H1 (cell line): ENCODE results near the gene C2CD3. TPM values are rescaled to one million over a fixed set of nuclear protein-coding genes. Genes with fewer than 3 reads are reported as not detected.

Experiments
- CTCF ChIA-PET: fragments of 300-600 bp; sonication (Branson Sonifier 250); formaldehyde crosslinking; loops from one replicate; lab custom pipeline; 2021; ENCODE audit not compliant: partially characterized antibody; lab: Charles Lee
- POLR2A ChIA-PET: fragments of 300-600 bp; sonication (Branson Sonifier 250); formaldehyde crosslinking; loops from one replicate; lab custom pipeline; 2021; ENCODE audit warnings: inconsistent platforms; ENCODE audit not compliant: partially characterized antibody; lab: Charles Lee
- DNase-seq, 2 experiments: peaks; one replicate each; pipeline versions ENCODE4 v3.0.0 to v3.0.0-alpha.2; 2010 to 2022; ENCODE audit warnings: low spot score in 2 of 2, low read depth in 1 of 2, mixed read lengths in 1 of 2
- FAIRE-seq: peaks from 2 replicates; lab custom pipeline; 2011; peaks lifted over from hg19 to GRCh38; lab: Jason Lieb, UNC
- H2AFZ ChIP-seq: 2 replicates; pipeline ENCODE4 v1.8.1; 2012; ENCODE audit warnings: low read length, inconsistent platforms
- H2AK5ac ChIP-seq: 2 replicates; pipeline ENCODE4 v1.6.1; 2013; ENCODE audit warnings: low read depth, low read length
- H2BK120ac ChIP-seq: replicated peaks from 2 replicates; pipeline ENCODE3; 2013; ENCODE audit warnings: low read depth, low read length, inconsistent platforms
- H2BK12ac ChIP-seq: 2 replicates; pipeline ENCODE4 v1.6.1; 2013; ENCODE audit warnings: low read depth, low read length
- H2BK15ac ChIP-seq: 2 replicates; pipeline ENCODE4 v1.6.1; 2013; ENCODE audit warnings: low read length
- H2BK20ac ChIP-seq: 2 replicates; pipeline ENCODE4 v1.6.1; 2013; ENCODE audit warnings: low read length
- H2BK5ac ChIP-seq: 2 replicates; pipeline ENCODE4 v1.6.1; 2013; ENCODE audit warnings: low read depth, low read length
- H3K14ac ChIP-seq: 2 replicates; pipeline ENCODE4 v1.6.1; 2013; ENCODE audit warnings: inconsistent platforms; ENCODE audit not compliant: insufficient read length
- H3K18ac ChIP-seq: 2 replicates; pipeline ENCODE4 v1.6.1; 2013; ENCODE audit warnings: low read length; ENCODE audit errors: extremely low read depth
- H3K23ac ChIP-seq: 2 replicates; pipeline ENCODE4 v1.6.1; 2013; ENCODE audit warnings: inconsistent platforms; ENCODE audit not compliant: insufficient read length
- H3K23me2 ChIP-seq: 2 replicates; pipeline ENCODE4 v1.6.1; 2013; ENCODE audit warnings: low read depth, low read length
- H3K27ac ChIP-seq: 2 replicates; pipeline ENCODE4 v1.6.1; 2011; ENCODE audit warnings: low read depth, low read length, inconsistent platforms
- H3K27me3 ChIP-seq, 4 experiments: replicated peaks in 1 of 4; 1 replicate in 1 of 4; 2 replicates in 3 of 4; pipeline versions ENCODE4 v1.6.1 to v1.8.1; 2011 to 2013; ENCODE audit warnings: low read length in 3 of 4, mild to moderate bottlenecking in 3 of 4, inconsistent platforms in 2 of 4, mixed read lengths in 2 of 4, moderate library complexity in 1 of 4; ENCODE audit not compliant: control insufficient read depth in 3 of 4, insufficient read depth in 3 of 4; ENCODE audit errors: extremely low read depth in 1 of 4
- H3K36me3 ChIP-seq, 4 experiments: 2 replicates each; pipeline versions ENCODE4 v1.6.1 to v1.8.1; 2011 to 2013; ENCODE audit warnings: mild to moderate bottlenecking in 4 of 4, low read length in 3 of 4, moderate library complexity in 2 of 4, control low read depth in 1 of 4, inconsistent platforms in 1 of 4; ENCODE audit not compliant: insufficient read depth in 4 of 4, control insufficient read depth in 2 of 4
- H3K4ac ChIP-seq: replicated peaks from 2 replicates; pipeline ENCODE3; 2013; ENCODE audit warnings: low read length, low read depth, mixed read lengths, inconsistent platforms; ENCODE audit not compliant: insufficient read length
- H3K4me1 ChIP-seq, 4 experiments: replicated peaks in 1 of 4; 1 replicate in 1 of 4; 2 replicates in 3 of 4; pipeline versions ENCODE4 v1.6.1 to v1.8.1; 2011 to 2013; ENCODE audit warnings: low read length in 3 of 4, inconsistent platforms in 2 of 4, mixed read lengths in 1 of 4; ENCODE audit not compliant: insufficient read depth in 4 of 4, control insufficient read depth in 3 of 4
- H3K4me2 ChIP-seq, 2 experiments: 2 replicates each; pipeline versions ENCODE4 v1.6.1 to v1.8.1; 2011 to 2013; ENCODE audit warnings: low read depth in 2 of 2, low read length in 2 of 2, control low read depth in 1 of 2, inconsistent platforms in 1 of 2, mild to moderate bottlenecking in 1 of 2; ENCODE audit not compliant: insufficient read depth in 1 of 2
- H3K4me3 ChIP-seq, 4 experiments: fragments of 200-600, 300-600 bp in 1 of 4; sonication (generic), shearing (Covaris generic), sonication (Bioruptor Twin) in 1 of 4; 2 replicates each; pipeline versions ENCODE4 v1.5.1 to v1.8.1; 2011 to 2016; ENCODE audit warnings: low read length in 4 of 4, low read depth in 3 of 4, control low read depth in 2 of 4, inconsistent platforms in 2 of 4, mild to moderate bottlenecking in 2 of 4, mixed read lengths in 1 of 4, moderate library complexity in 1 of 4; ENCODE audit not compliant: insufficient read depth in 2 of 4; ENCODE audit errors: extremely low read depth in 1 of 4
- H3K56ac ChIP-seq: replicated peaks from 2 replicates; pipeline ENCODE3; 2013; ENCODE audit warnings: low read depth, mild to moderate bottlenecking, mixed read lengths, low read length, inconsistent platforms; ENCODE audit not compliant: insufficient read length
- H3K79me1 ChIP-seq: 2 replicates; pipeline ENCODE4 v1.6.1; 2013; ENCODE audit warnings: low read depth, low read length, control low read depth
- H3K79me2 ChIP-seq, 2 experiments: 2 replicates each; pipeline versions ENCODE4 v1.6.1 to v1.8.1; 2012 to 2013; ENCODE audit warnings: low read length in 2 of 2, mild to moderate bottlenecking in 2 of 2, inconsistent platforms in 1 of 2; ENCODE audit not compliant: insufficient read depth in 2 of 2, control insufficient read depth in 1 of 2
- H3K9ac ChIP-seq, 4 experiments: replicated peaks in 1 of 4; 1 replicate in 1 of 4; 2 replicates in 3 of 4; pipeline versions ENCODE4 v1.6.1 to v1.8.1; 2011 to 2013; ENCODE audit warnings: low read depth in 3 of 4, low read length in 3 of 4, control low read depth in 2 of 4, mild to moderate bottlenecking in 2 of 4, moderate library complexity in 2 of 4, inconsistent platforms in 1 of 4; ENCODE audit errors: extremely low read depth in 1 of 4
- H3K9me3 ChIP-seq, 2 experiments: 2 replicates each; pipeline versions ENCODE4 v1.6.1 to v1.8.1; 2012 to 2013; ENCODE audit warnings: mild to moderate bottlenecking in 2 of 2, moderate library complexity in 2 of 2, control low read depth in 1 of 2, inconsistent platforms in 1 of 2, low read depth in 1 of 2, low read length in 1 of 2, mixed read lengths in 1 of 2; ENCODE audit not compliant: insufficient read depth in 2 of 2
- H4K20me1 ChIP-seq, 2 experiments: replicated peaks in 1 of 2; 2 replicates each; pipeline versions ENCODE3 to v1.8.1; 2011 to 2013; ENCODE audit warnings: inconsistent platforms in 2 of 2, low read length in 2 of 2, mild to moderate bottlenecking in 1 of 2; ENCODE audit not compliant: insufficient read depth in 2 of 2, control insufficient read depth in 1 of 2
- H4K5ac ChIP-seq: 2 replicates; pipeline ENCODE4 v1.6.1; 2013; ENCODE audit warnings: low read length, low read depth, mixed read lengths, inconsistent platforms; ENCODE audit not compliant: insufficient read length
- H4K8ac ChIP-seq: 2 replicates; pipeline ENCODE4 v1.8.0; 2013; ENCODE audit warnings: mild to moderate bottlenecking, moderate library complexity, low read length, inconsistent platforms; ENCODE audit not compliant: insufficient read depth; ENCODE audit errors: extremely low read depth
- H4K91ac ChIP-seq: replicated peaks from 2 replicates; pipeline ENCODE3; 2013; ENCODE audit warnings: low read length, mixed read lengths, inconsistent platforms; ENCODE audit not compliant: insufficient read length
- BACH1 ChIP-seq: IDR thresholded peaks from 2 replicates; pipeline ENCODE4 v1.6.1; 2012; ENCODE audit warnings: low read length, improper control_type of control experiment
- CTBP2 ChIP-seq: IDR thresholded peaks from 2 replicates; pipeline ENCODE4 v1.7.0; 2011; ENCODE audit warnings: borderline replicate concordance, mild to moderate bottlenecking, moderate library complexity, mixed read lengths, low read length; ENCODE audit not compliant: insufficient read depth, insufficient read length
- EZH2 ChIP-seq: fragments of 200-600 bp; sonication (generic); IDR thresholded peaks from 2 replicates; pipeline ENCODE4 v1.7.1; 2012; ENCODE audit warnings: low read depth, mild to moderate bottlenecking, moderate library complexity, low read length, inconsistent platforms; ENCODE audit not compliant: severe bottlenecking
- FOSL1 ChIP-seq: IDR thresholded peaks from 2 replicates; pipeline ENCODE4 v1.6.1; 2011; ENCODE audit warnings: mild to moderate bottlenecking, low read depth, low read length, moderate library complexity; ENCODE audit not compliant: insufficient read depth
- KDM5A ChIP-seq: fragments of 200-600 bp; IDR thresholded peaks from 2 replicates; pipeline ENCODE4 v1.7.1; 2012; ENCODE audit warnings: mild to moderate bottlenecking, low read length, inconsistent platforms, mixed read lengths
- MAFK ChIP-seq: IDR thresholded peaks from 2 replicates; pipeline ENCODE4 v1.6.1; 2012; ENCODE audit warnings: low read depth, mild to moderate bottlenecking, improper control_type of control experiment, low read length
- MAX ChIP-seq: IDR thresholded peaks from 2 replicates; pipeline ENCODE4 v1.6.1; 2012; ENCODE audit warnings: inconsistent platforms
- NANOG ChIP-seq: IDR thresholded peaks from 2 replicates; pipeline ENCODE4 v1.6.1; 2011; ENCODE audit warnings: low read length, low read depth, mild to moderate bottlenecking, inconsistent platforms; ENCODE audit not compliant: insufficient read depth, poor library complexity, severe bottlenecking
- RAD21 ChIP-seq, 2 experiments: IDR thresholded peaks in 1 of 2; conservative IDR thresholded peaks in 1 of 2; 2 replicates each; pipeline ENCODE4 v1.6.1; 2011; ENCODE audit warnings: low read depth in 2 of 2, low read length in 2 of 2, improper control_type of control experiment in 1 of 2, inconsistent platforms in 1 of 2, mild to moderate bottlenecking in 1 of 2, moderate library complexity in 1 of 2
- RXRA ChIP-seq: IDR thresholded peaks from 2 replicates; pipeline ENCODE4 v1.6.1; 2011; ENCODE audit warnings: low read depth, mild to moderate bottlenecking, low read length, moderate library complexity; ENCODE audit not compliant: insufficient read depth
- SAP30 ChIP-seq: fragments of 300-600 bp; sonication (generic); IDR thresholded peaks from 2 replicates; pipeline ENCODE4 v1.7.1; 2012; ENCODE audit warnings: low read length, moderate library complexity, mild to moderate bottlenecking, inconsistent platforms; ENCODE audit not compliant: insufficient read depth, insufficient replicate concordance
- SP1 ChIP-seq: IDR thresholded peaks from 2 replicates; pipeline ENCODE4 v1.6.1; 2011; ENCODE audit warnings: low read depth, low read length
- SP2 ChIP-seq: IDR thresholded peaks from 2 replicates; pipeline ENCODE4 v1.6.1; 2012; ENCODE audit warnings: mild to moderate bottlenecking, low read length, inconsistent platforms
- TEAD4 ChIP-seq: IDR thresholded peaks from 2 replicates; pipeline ENCODE4 v1.6.1; 2012; ENCODE audit warnings: low read depth, low read length, inconsistent platforms, mixed read lengths
- WGBS, 2 experiments: shearing (Covaris generic) in 1 of 2; methylation state at CpG; one replicate each; pipeline versions ENCODE4 v1.1.6 to v1.1.7; 2013 to 2015; ENCODE audit warnings: low lambda C conversion rate in 2 of 2, mixed read lengths in 2 of 2, inconsistent platforms in 1 of 2, low coverage in 1 of 2, missing lambda C conversion rate in 1 of 2; ENCODE audit not compliant: insufficient replicate concordance in 2 of 2, insufficient coverage in 1 of 2, insufficient read length in 1 of 2; ENCODE audit errors: extremely low coverage in 1 of 2, missing lambda C conversion rate in 1 of 2; 5-methylcytosine and 5-hydroxymethylcytosine counted together
- polyA plus RNA-seq, 7 experiments: library from polyadenylated mRNA; depleted of rRNA in 3 of 7; stranded (reverse) in 5 of 7; unstranded in 2 of 7; fragments of >200 nt in 5 of 7; fragments of 200-250 nt in 2 of 7; gene quantifications; 1 replicate in 5 of 7; 2 replicates in 1 of 7; 4 replicates in 1 of 7; pipeline versions ENCODE4 v1.2.1 to v1.2.3, GENCODE V29; 2011 to 2013; ENCODE audit warnings: missing spikeins in 2 of 7, mixed read lengths in 2 of 7
- total RNA-seq: library from RNA; stranded (reverse); fragmentation: NEBNext Ultra II Directional; extraction: Animal tissue kit (Norgen Biotek cat#: 25700); gene quantifications from 2 replicates; pipeline ENCODE4 v1.2.1, GENCODE V29; 2021

Gene C2CD3
- total and polyA plus RNA-seq, 2 of the 8 experiments (the other 6 are each of a cell fraction or from before 2014, with no cell fraction given): 11.0 to 29.1 TPM

- Histone ChIP-seq H3K27ac (no peak overlapping the region), H2BK5ac (no peak overlapping the region), H3K27me3 (no peaks in the 10 kb centered on the region), H4K91ac (no peak overlapping the region), H2BK15ac (no peak overlapping the region), H3K23me2 (no peaks in the 10 kb centered on the region), H3K9ac (no peak overlapping the region), H2AFZ (no peak overlapping the region), H3K23ac (no peak overlapping the region), H3K4ac (no peak overlapping the region), H4K20me1 (no peaks in the 10 kb centered on the region), H2BK12ac (no peak overlapping the region), H2AK5ac (no peak overlapping the region), H3K56ac (no peak overlapping the region), H3K79me1 (no peaks in the 10 kb centered on the region), H3K4me1 (peaks cover 0 to 4% (median 0%) of the 10 kb centered on the region in 4 experiments; a peak in 1 of 7 replicates), H2BK120ac (no peak overlapping the region), H3K4me3 (no peak overlapping the region), H3K18ac (no peak overlapping the region), H3K4me2 (no peak overlapping the region), H4K5ac (no peak overlapping the region), H3K9me3 (no peaks in the 10 kb centered on the region), H3K14ac (no peak overlapping the region), H2BK20ac (no peak overlapping the region), H3K79me2 (no peaks in the 10 kb centered on the region), H3K36me3 (no peaks in the 10 kb centered on the region), H4K8ac (no peak overlapping the region)
- FAIRE-seq (no peak), DNase-seq (no peak)
- WGBS, 2 experiments: 83% methylated on average over 2 of the region's 2 CpGs; no CpG with 5 or more reads in 1 of the 2 experiments
- CTCF ChIA-PET: interaction anchor here (0.6 to 1.3 kb wide), 3 partner anchors 10 to 30 kb away, joined by 3 to 6 read pairs (median 4); no protein-coding TSS in a partner anchor
- POLR2A ChIA-PET: no interaction called here
- TF ChIP-seq MAFK: no peak
- no peak for TF ChIP-seq KDM5A
- no peak for TF ChIP-seq FOSL1
- TF ChIP-seq SP2: no peak
- TF ChIP-seq CTBP2: no peak
- TF ChIP-seq MAX: no peak
- TF ChIP-seq SAP30: no peak
- TF ChIP-seq TEAD4: no peak
- TF ChIP-seq SP1: no peak
- no peak for TF ChIP-seq NANOG
- TF ChIP-seq RXRA: no peak
- TF ChIP-seq RAD21 (IDR thresholded peaks at IDR 0.05 in 1 of 2, conservative IDR thresholded peaks at IDR 0.05 in 1 of 2; ENCODE audit: low read depth in 2 of 2, low read length in 2 of 2): no peak
- no peak for TF ChIP-seq BACH1
- no peak for TF ChIP-seq EZH2
Observed at GRCh38 chr11:73995247-73995646, 175.6 kb downstream of the C2CD3 start.
